ENCODE measurements around the gene SNTA1.

- TF ChIP-seq CTCF (IDR thresholded peaks at IDR 0.05; ENCODE audit: low read depth, low read length) (no peak), EZH2phosphoT487 (IDR thresholded peaks at IDR 0.05; ENCODE audit: low read depth) (no peak)
These were observed 2.5 kb upstream of the SNTA1 start for GRCh38 chr20:33445881-33446625.
